SK-N-SH treated with all-trans-retinoic acid at 6 μM for 48 hours (cell line): ENCODE measurements around the gene EMID1.

Source experiments
- ATAC-seq: fragments of 200-7000 bp; cut with Tn5 transposase; 3 replicates; pipeline ENCODE4 v1.9.1; 2020; ENCODE audit warnings: mild to moderate bottlenecking, moderate library complexity
- ARNTL ChIP-seq: fragments of 450-650 bp; formaldehyde crosslinking; IDR thresholded peaks from 2 replicates; pipeline ENCODE4 v1.5.0; 2020; ENCODE audit warnings: low read depth, mild to moderate bottlenecking, moderate library complexity, borderline replicate concordance
- BACH2 ChIP-seq: fragments of 250-450 bp; sonication (Bioruptor Pico); IDR thresholded peaks from 2 replicates; pipeline ENCODE4 v1.9.0; 2021; ENCODE audit warnings: mild to moderate bottlenecking, borderline replicate concordance
- GLIS3 ChIP-seq: fragments of 250-450 bp; sonication (Bioruptor Pico); IDR thresholded peaks from 2 replicates; pipeline ENCODE4 v1.5.0; 2020; ENCODE audit warnings: mild to moderate bottlenecking, moderate library complexity
- ISL1 ChIP-seq: fragments of 250-450 bp; sonication (Bioruptor Pico); IDR thresholded peaks from 2 replicates; pipeline ENCODE4 v2.1.2; 2022; ENCODE audit warnings: mild to moderate bottlenecking, moderate library complexity
- POU6F1 ChIP-seq: fragments of 250-450 bp; sonication (Bioruptor Pico); IDR thresholded peaks from 2 replicates; pipeline ENCODE4 v1.8.0; 2021; ENCODE audit warnings: low read depth, mild to moderate bottlenecking, moderate library complexity, borderline replicate concordance
- RARB ChIP-seq: fragments of 250-450 bp; sonication (Bioruptor Pico); IDR thresholded peaks from 2 replicates; pipeline ENCODE4 v1.8.0; 2021; ENCODE audit warnings: mild to moderate bottlenecking, moderate library complexity
- SNAI2 ChIP-seq: fragments of 250-450 bp; sonication (Bioruptor Pico); IDR thresholded peaks from 2 replicates; pipeline ENCODE4 v1.5.0; 2020; ENCODE audit warnings: mild to moderate bottlenecking, moderate library complexity
- TOX ChIP-seq: fragments of 250-450 bp; sonication (Bioruptor Pico); IDR thresholded peaks from 2 replicates; pipeline ENCODE4 v1.8.0; 2021; ENCODE audit warnings: mild to moderate bottlenecking, moderate library complexity, borderline replicate concordance
- TSHZ2 ChIP-seq: fragments of 250-450 bp; sonication (Bioruptor Pico); IDR thresholded peaks from 2 replicates; pipeline ENCODE4 v1.5.0; 2020; ENCODE audit warnings: mild to moderate bottlenecking, moderate library complexity
- ZFP3 ChIP-seq: fragments of 250-450 bp; sonication (Bioruptor Pico); IDR thresholded peaks from 2 replicates; pipeline ENCODE4 v1.5.0; 2020; ENCODE audit warnings: mild to moderate bottlenecking, moderate library complexity
- ZFP30 ChIP-seq: fragments of 450-650 bp; formaldehyde crosslinking; IDR thresholded peaks from 2 replicates; pipeline ENCODE4 v1.5.0; 2022; ENCODE audit warnings: mild to moderate bottlenecking, moderate library complexity
- TF ChIP-seq, protein P1 (sequence below): fragments of 250-450 bp; sonication (Bioruptor Pico); IDR thresholded peaks from 2 replicates; pipeline ENCODE4 v1.5.1; 2021; ENCODE audit warnings: mild to moderate bottlenecking, moderate library complexity
- TF ChIP-seq, protein P2 (sequence below): fragments of 250-450 bp; sonication (Bioruptor Pico); IDR thresholded peaks from 2 replicates; pipeline ENCODE4 v1.8.0; 2020; ENCODE audit warnings: mild to moderate bottlenecking, moderate library complexity, borderline replicate concordance

Gene EMID1

DNA sequence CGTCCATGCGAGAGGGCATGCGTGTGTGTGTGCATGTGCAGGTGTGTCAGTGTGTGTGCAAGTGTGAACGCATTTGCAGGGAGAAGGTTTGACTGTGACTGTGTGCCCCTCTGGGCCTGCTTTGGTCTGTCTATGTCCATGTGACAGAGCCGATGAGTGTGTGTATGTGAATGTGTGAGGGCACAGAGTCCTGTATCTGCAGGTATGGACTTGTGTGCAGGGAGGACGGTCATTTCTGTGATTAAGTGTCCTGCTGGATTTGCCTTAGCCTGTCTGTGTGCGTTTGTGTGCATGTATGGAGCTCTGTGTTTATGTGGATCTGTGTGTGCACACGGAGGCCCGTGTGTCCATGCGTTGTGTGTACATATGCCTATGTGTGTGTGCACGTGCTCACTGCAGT is 5.4 kb downstream of the EMID1 start:
- no peak for ATAC-seq
- no peak for TF ChIP-seq POU6F1 (CRISPR knock-in tag)
- no peak for TF ChIP-seq ZFP3 (CRISPR knock-in tag)
- no peak for TF ChIP-seq ZFP30 (CRISPR knock-in tag)
- no peak for TF ChIP-seq SNAI2 (CRISPR knock-in tag)
- no peak for TF ChIP-seq TSHZ2 (CRISPR knock-in tag)
- TF ChIP-seq RARB (CRISPR knock-in tag), result no peak
- TF ChIP-seq, protein P1, sequence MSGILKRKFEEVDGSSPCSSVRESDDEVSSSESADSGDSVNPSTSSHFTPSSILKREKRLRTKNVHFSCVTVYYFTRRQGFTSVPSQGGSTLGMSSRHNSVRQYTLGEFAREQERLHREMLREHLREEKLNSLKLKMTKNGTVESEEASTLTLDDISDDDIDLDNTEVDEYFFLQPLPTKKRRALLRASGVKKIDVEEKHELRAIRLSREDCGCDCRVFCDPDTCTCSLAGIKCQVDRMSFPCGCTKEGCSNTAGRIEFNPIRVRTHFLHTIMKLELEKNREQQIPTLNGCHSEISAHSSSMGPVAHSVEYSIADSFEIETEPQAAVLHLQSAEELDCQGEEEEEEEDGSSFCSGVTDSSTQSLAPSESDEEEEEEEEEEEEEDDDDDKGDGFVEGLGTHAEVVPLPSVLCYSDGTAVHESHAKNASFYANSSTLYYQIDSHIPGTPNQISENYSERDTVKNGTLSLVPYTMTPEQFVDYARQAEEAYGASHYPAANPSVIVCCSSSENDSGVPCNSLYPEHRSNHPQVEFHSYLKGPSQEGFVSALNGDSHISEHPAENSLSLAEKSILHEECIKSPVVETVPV (CRISPR knock-in tag), result no peak

DNA sequence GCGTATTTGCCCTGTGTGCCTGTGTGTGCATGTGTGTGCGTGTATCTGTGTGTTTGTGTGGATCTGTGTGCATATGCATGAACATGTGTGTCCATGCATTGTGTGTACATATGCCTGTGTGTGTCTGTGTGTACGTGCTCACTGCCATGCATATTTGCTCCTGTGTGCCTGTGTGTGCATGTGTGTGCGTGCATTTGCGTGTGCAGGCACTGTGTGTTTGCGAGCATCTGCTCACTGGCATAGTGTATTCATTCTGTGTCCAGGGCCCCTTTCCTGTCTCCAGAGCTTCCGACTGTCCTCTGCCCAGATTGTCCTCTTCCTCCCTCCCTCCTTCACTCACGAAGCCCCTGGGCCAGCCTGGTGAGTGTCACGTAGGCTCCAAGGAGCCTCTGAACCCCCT is 5.8 kb downstream of the EMID1 start:
- no peak for ATAC-seq

More for the DNA sequence above, 5.8 kb downstream of the EMID1 start:
- TF ChIP-seq, protein P2, sequence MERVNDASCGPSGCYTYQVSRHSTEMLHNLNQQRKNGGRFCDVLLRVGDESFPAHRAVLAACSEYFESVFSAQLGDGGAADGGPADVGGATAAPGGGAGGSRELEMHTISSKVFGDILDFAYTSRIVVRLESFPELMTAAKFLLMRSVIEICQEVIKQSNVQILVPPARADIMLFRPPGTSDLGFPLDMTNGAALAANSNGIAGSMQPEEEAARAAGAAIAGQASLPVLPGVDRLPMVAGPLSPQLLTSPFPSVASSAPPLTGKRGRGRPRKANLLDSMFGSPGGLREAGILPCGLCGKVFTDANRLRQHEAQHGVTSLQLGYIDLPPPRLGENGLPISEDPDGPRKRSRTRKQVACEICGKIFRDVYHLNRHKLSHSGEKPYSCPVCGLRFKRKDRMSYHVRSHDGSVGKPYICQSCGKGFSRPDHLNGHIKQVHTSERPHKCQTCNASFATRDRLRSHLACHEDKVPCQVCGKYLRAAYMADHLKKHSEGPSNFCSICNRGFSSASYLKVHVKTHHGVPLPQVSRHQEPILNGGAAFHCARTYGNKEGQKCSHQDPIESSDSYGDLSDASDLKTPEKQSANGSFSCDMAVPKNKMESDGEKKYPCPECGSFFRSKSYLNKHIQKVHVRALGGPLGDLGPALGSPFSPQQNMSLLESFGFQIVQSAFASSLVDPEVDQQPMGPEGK (CRISPR knock-in tag), result no peak
- no peak for TF ChIP-seq TOX (CRISPR knock-in tag)
- no peak for TF ChIP-seq ZFP3 (CRISPR knock-in tag)
- no peak for TF ChIP-seq ISL1 (CRISPR knock-in tag)
- TF ChIP-seq ARNTL (CRISPR knock-in tag), result no peak
- no peak for TF ChIP-seq SNAI2 (CRISPR knock-in tag)
- TF ChIP-seq, protein P1 (CRISPR knock-in tag), result no peak
- no peak for TF ChIP-seq GLIS3 (CRISPR knock-in tag)
- no peak for TF ChIP-seq TSHZ2 (CRISPR knock-in tag)
- no peak for TF ChIP-seq BACH2 (CRISPR knock-in tag)
